Testis (tissue), 3 donors: Measurements from ENCODE around the gene RAI1. TPM values are rescaled to one million over a fixed set of nuclear protein-coding genes. Genes with fewer than 3 reads are reported as not detected.

Experiments used
- DNase-seq: peaks from one replicate; pipeline ENCODE4 v3.0.0-alpha.2; 2019
- H3K27ac ChIP-seq, 2 donors: fragments of 200-600 bp; sonication (generic); one replicate each; pipeline ENCODE4 v1.5.1; 2019
- H3K27me3 ChIP-seq: fragments of 200-600 bp; sonication (generic); one replicate; pipeline ENCODE4 v1.5.1; 2019
- H3K36me3 ChIP-seq: fragments of 200-600 bp; sonication (generic); one replicate; pipeline ENCODE4 v1.5.1; 2017; ENCODE audit warnings: low read depth; ENCODE audit errors: missing control alignments
- H3K4me1 ChIP-seq: fragments of 200-600 bp; sonication (generic); one replicate; pipeline ENCODE4 v1.5.1; 2019
- H3K4me3 ChIP-seq, 2 donors: fragments of 200-600 bp; sonication (generic); one replicate each; pipeline ENCODE4 v1.5.1; 2017 to 2019
- H3K9me3 ChIP-seq: fragments of 200-600 bp; sonication (generic); one replicate; pipeline ENCODE4 v1.5.1; 2017
- CTCF ChIP-seq, 3 experiments: fragments of 450-650 bp in 2 of 3; fragments of 200-600 bp in 1 of 3; sonication (generic) in 1 of 3; IDR thresholded peaks; one replicate each; pipeline ENCODE4 v1.5.1; 2016 to 2019; ENCODE audit warnings: antibody characterized with exemption in 3 of 3, mild to moderate bottlenecking in 2 of 3, moderate library complexity in 1 of 3
- POLR2A ChIP-seq: fragments of 450-650 bp; IDR thresholded peaks from one replicate; pipeline ENCODE4 v1.6.1; 2017; ENCODE audit warnings: antibody characterized with exemption, mild to moderate bottlenecking, moderate library complexity
- WGBS, 2 donors: methylation state at CpG; one replicate each; pipeline ENCODE4 v1.1.5; 2018; 5-methylcytosine and 5-hydroxymethylcytosine counted together
- intact Hi-C: fragments of 100-400 bp; cut with DNase I; formaldehyde crosslinking; loops from one replicate; pipeline ENCODE4 v1.15.1; 2023; ENCODE audit warnings: low total_unique reads
- polyA plus RNA-seq: library from polyadenylated mRNA; stranded (reverse); fragments of 350-450 nt; fragmentation: Illumina TruSeq; extraction: RNeasy Lipid Tissue Mini Kit (QIAGEN cat#74804); gene quantifications from one replicate; pipeline ENCODE4 v1.2.3, GENCODE V29; 2014; ENCODE audit warnings: low read depth, low replicate concordance; ENCODE audit not compliant: insufficient read depth
- total RNA-seq, 2 donors: library from RNA; depleted of rRNA; stranded (reverse); fragments of >200 nt; gene quantifications; one replicate each; pipeline ENCODE4 v1.2.3, GENCODE V29; 2016

Gene RAI1
- total and polyA plus RNA-seq, 3 donors from 2014 or later: 17.5 to 44.5 (median 42.8) TPM

GRCh38 chr17:17851103-17852002 lies 170.1 kb downstream of the RAI1 start:
- Histone ChIP-seq H3K9me3 (no peaks in the 10 kb centered on the region), H3K27me3 (no peaks in the 10 kb centered on the region), H3K27ac (peak overlapping the region in 1 of 2 donors; percentile 44), H3K4me1 (peaks cover 52% of the 10 kb centered on the region), H3K36me3 (no peaks in the 10 kb centered on the region), H3K4me3 (no peak overlapping the region)
- no peak for TF ChIP-seq CTCF (IDR thresholded peaks at IDR 0.05)
- TF ChIP-seq POLR2A: no peak
- no peak for DNase-seq
- 81 to 91% methylated on average over 15 to 21 of the region's 21 CpGs for WGBS, 2 donors
- intact Hi-C loops: loop anchor here (5.0 kb wide), 1 partner anchor 169 kb away; the partner anchor contains the start of gene RAI1

GRCh38 chr17:17852930-17853329 lies 171.7 kb downstream of the RAI1 start:
- H3K27me3 ChIP-seq: no peaks in the 10 kb centered on the region
- H3K9me3 ChIP-seq: no peaks in the 10 kb centered on the region
- TF ChIP-seq CTCF (IDR thresholded peaks at IDR 0.05): no peak
- no peak for TF ChIP-seq POLR2A
- H3K36me3 ChIP-seq: no peaks in the 10 kb centered on the region
- no peak for DNase-seq
- H3K4me1 ChIP-seq: peaks cover 55% of the 10 kb centered on the region
- WGBS, 2 donors: 75 to 81% methylated on average over 2 to 3 of the region's 3 CpGs
- H3K4me3 ChIP-seq: no peak overlapping the region
- intact Hi-C loops: loop anchor here (5.0 kb wide), 1 partner anchor 171 kb away; the partner anchor contains the start of gene RAI1
- no peak overlapping the region for H3K27ac ChIP-seq

GRCh38 chr17:17853811-17854447 lies 172.7 kb downstream of the RAI1 start:
- H3K4me1 ChIP-seq: peaks cover 45% of the 10 kb centered on the region
- intact Hi-C loops: loop anchor here (5.0 kb wide), 1 partner anchor 172 kb away; the partner anchor contains the start of gene RAI1
- H3K4me3 ChIP-seq: no peak overlapping the region
- H3K9me3 ChIP-seq: no peaks in the 10 kb centered on the region
- 90% methylated on average over 8 of the region's 8 CpGs for WGBS, 2 donors
- no peak for DNase-seq
- TF ChIP-seq CTCF (IDR thresholded peaks at IDR 0.05) (no peak), POLR2A (no peak)
- no peaks in the 10 kb centered on the region for H3K36me3 ChIP-seq
- no peak overlapping the region for H3K27ac ChIP-seq
- H3K27me3 ChIP-seq: no peaks in the 10 kb centered on the region

GRCh38 chr17:17855976-17856375 lies 174.7 kb downstream of the RAI1 start:
- WGBS, 2 donors: 40 to 46% methylated on average over 3 of the region's 3 CpGs
- H3K27ac ChIP-seq: peak overlapping the region in 1 of 2 donors; percentile 59
- DNase-seq: peak; percentile 91
- intact Hi-C loops: loop anchor here (5.0 kb wide), 1 partner anchor 44 kb away; no protein-coding TSS in a partner anchor
- H3K27me3 ChIP-seq: no peaks in the 10 kb centered on the region
- H3K4me1 ChIP-seq: peaks cover 24% of the 10 kb centered on the region
- H3K4me3 ChIP-seq: no peak overlapping the region
- H3K36me3 ChIP-seq: no peaks in the 10 kb centered on the region
- H3K9me3 ChIP-seq: no peaks in the 10 kb centered on the region
- TF ChIP-seq POLR2A (no peak), CTCF (IDR thresholded peaks at IDR 0.05) (no peak)
